HepG2 (cell line): ENCODE measurements around the gene CFH. TPM values are rescaled to one million over a fixed set of nuclear protein-coding genes. Genes with fewer than 3 reads are reported as not detected.

ENCODE experiments used
- ATAC-seq: fragments of 200-7000 bp; cut with Tn5 transposase; 3 replicates; pipeline ENCODE4 v1.9.1; 2020; ENCODE audit warnings: mild to moderate bottlenecking, moderate library complexity
- BruUV-seq: library from RNA; stranded (reverse); fragments of 400-500 nt; replicated peaks from 2 replicates; lab custom pipeline; 2021; lab: Mats Ljungman, UMichigan
- CTCF ChIA-PET: fragments of 300-600 bp; formaldehyde crosslinking; extraction: SDS; loops from one replicate; lab custom pipeline; 2021; ENCODE audit warnings: low total read pairs, inconsistent platforms, low intra/inter-chr PET ratio; lab: Yijun Ruan, JAX
- POLR2A ChIA-PET: fragments of 350-600 bp; sonication (Branson Sonifier 250); formaldehyde crosslinking; loops from one replicate; lab custom pipeline; 2020; ENCODE audit warnings: antibody characterized with exemption, inconsistent platforms; lab: Yijun Ruan, JAX
- DNase-seq: peaks from one replicate; pipeline ENCODE4 v3.0.0-alpha.2; 2015; ENCODE audit warnings: low spot score
- FAIRE-seq: peaks from 3 replicates; lab custom pipeline; 2011; peaks lifted over from hg19 to GRCh38; lab: Jason Lieb, UNC
- H2AFZ ChIP-seq: one replicate; pipeline ENCODE4 v1.6.1; 2011; ENCODE audit warnings: low read length, inconsistent platforms
- H3K27ac ChIP-seq: fragments of 300-600 bp; 3 replicates; pipeline ENCODE4 v1.8.0; 2011; ENCODE audit warnings: mixed run types, mild to moderate bottlenecking, mixed read lengths, low read length, inconsistent platforms; ENCODE audit not compliant: insufficient read depth; ENCODE audit errors: extremely low read length
- H3K27me3 ChIP-seq, 2 experiments: fragments of 200-600 bp in 1 of 2; 2 replicates in 1 of 2; 3 replicates in 1 of 2; pipeline versions ENCODE4 v1.6.0 to v1.8.0; 2011; ENCODE audit warnings: low read length in 2 of 2, mild to moderate bottlenecking in 2 of 2, moderate library complexity in 2 of 2, inconsistent platforms in 1 of 2; ENCODE audit not compliant: insufficient read depth in 2 of 2, control insufficient read depth in 1 of 2
- H3K36me3 ChIP-seq, 2 experiments: fragments of 200-600 bp in 1 of 2; replicated peaks in 1 of 2; 2 replicates in 1 of 2; 3 replicates in 1 of 2; pipeline versions ENCODE4 v1.5.1 to v1.8.0; 2011; ENCODE audit warnings: low read length in 2 of 2, inconsistent platforms in 1 of 2; ENCODE audit not compliant: insufficient read depth in 2 of 2, control insufficient read depth in 1 of 2
- H3K4me1 ChIP-seq: 2 replicates; pipeline ENCODE4 v1.5.1; 2012; ENCODE audit warnings: low read length, inconsistent platforms; ENCODE audit not compliant: insufficient read depth
- H3K4me2 ChIP-seq: 2 replicates; pipeline ENCODE4 v1.6.0; 2011; ENCODE audit warnings: low read depth, low read length, inconsistent platforms
- H3K4me3 ChIP-seq, 3 experiments: fragments of 200-600 bp in 1 of 3; sonication (generic), shearing (Covaris generic) in 1 of 3; replicated peaks in 1 of 3; 2 replicates each; pipeline ENCODE4 v1.5.1; 2011 to 2016; ENCODE audit warnings: low read length in 3 of 3, inconsistent platforms in 2 of 3, low read depth in 2 of 3, mild to moderate bottlenecking in 2 of 3, control low read depth in 1 of 3, mixed read lengths in 1 of 3; ENCODE audit not compliant: insufficient read depth in 1 of 3
- H3K79me2 ChIP-seq: one replicate; pipeline ENCODE4 v1.6.1; 2011; ENCODE audit warnings: low read length, inconsistent platforms; ENCODE audit not compliant: insufficient read depth
- H3K9ac ChIP-seq: 2 replicates; pipeline ENCODE4 v1.6.0; 2011; ENCODE audit warnings: mild to moderate bottlenecking, low read depth, low read length, inconsistent platforms; ENCODE audit not compliant: insufficient read depth
- H3K9me3 ChIP-seq: 2 replicates; pipeline ENCODE4 v1.5.1; 2012; ENCODE audit warnings: mild to moderate bottlenecking, low read length
- H4K20me1 ChIP-seq: 2 replicates; pipeline ENCODE4 v1.6.0; 2011; ENCODE audit warnings: inconsistent platforms, mild to moderate bottlenecking, low read length, moderate library complexity; ENCODE audit not compliant: insufficient read depth
- CENPX ChIP-seq: sonication (generic); formaldehyde crosslinking; IDR thresholded peaks from 2 replicates; pipeline ENCODE4 v1.9.0; 2021; ENCODE audit warnings: mild to moderate bottlenecking, missing genetic modification reagents, moderate library complexity
- IRF1 ChIP-seq: sonication (generic); formaldehyde crosslinking; IDR thresholded peaks from 2 replicates; pipeline ENCODE4 v1.4.0; 2020; ENCODE audit warnings: low read depth, mild to moderate bottlenecking, missing genetic modification reagents
- ONECUT2 ChIP-seq: sonication (generic); formaldehyde crosslinking; IDR thresholded peaks from 2 replicates; pipeline ENCODE4 v1.4.0; 2020; ENCODE audit warnings: missing genetic modification reagents
- PAF1 ChIP-seq: IDR thresholded peaks from 2 replicates; pipeline ENCODE4 v1.6.1; 2016; ENCODE audit warnings: missing genetic modification reagents, missing compliant biosample characterization
- RFXANK ChIP-seq: IDR thresholded peaks from 2 replicates; pipeline ENCODE4 v1.6.1; 2016
- ZNF20 ChIP-seq: sonication (generic); formaldehyde crosslinking; IDR thresholded peaks from 2 replicates; pipeline ENCODE4 v1.4.0; 2020; ENCODE audit warnings: mild to moderate bottlenecking, moderate library complexity, missing genetic modification reagents
- ZNF224 ChIP-seq: sonication (generic); formaldehyde crosslinking; IDR thresholded peaks from 2 replicates; pipeline ENCODE4 v1.5.0; 2020; ENCODE audit warnings: mild to moderate bottlenecking, missing genetic modification reagents
- ZNF282 ChIP-seq: fragments of 450-650 bp; IDR thresholded peaks from 2 replicates; pipeline ENCODE4 v1.6.1; 2018; ENCODE audit not compliant: partially characterized antibody
- ZNF296 ChIP-seq: sonication (generic); formaldehyde crosslinking; conservative IDR thresholded peaks from 2 replicates; pipeline ENCODE4 v1.5.0; 2020; ENCODE audit warnings: mild to moderate bottlenecking, missing genetic modification reagents
- ZNF460 ChIP-seq: sonication (generic); formaldehyde crosslinking; IDR thresholded peaks from 2 replicates; pipeline ENCODE4 v1.5.1; 2020; ENCODE audit warnings: missing genetic modification reagents, mild to moderate bottlenecking, borderline replicate concordance
- ZNF713 ChIP-seq: sonication (generic); formaldehyde crosslinking; IDR thresholded peaks from 2 replicates; pipeline ENCODE4 v1.4.0; 2020; ENCODE audit warnings: mild to moderate bottlenecking, missing genetic modification reagents
- ZSCAN9 ChIP-seq: IDR thresholded peaks from 2 replicates; pipeline ENCODE4 v1.6.1; 2016; ENCODE audit warnings: borderline replicate concordance
- WGBS: methylation state at CpG from one replicate; pipeline ENCODE4 v1.1.6; 2017; ENCODE audit warnings: low lambda C conversion rate; 5-methylcytosine and 5-hydroxymethylcytosine counted together
- in situ Hi-C: cut with HindIII; loops from 2 replicates; pipeline ENCODE4 v1.10.0; 2017; ENCODE audit warnings: low pct_unique_long_range_greater_than_20kb; ENCODE audit not compliant: extremely low pct_ligation_motif_present
- intact Hi-C: fragments of 100-400 bp; cut with micrococcal nuclease; formaldehyde crosslinking; loops from one replicate; pipeline ENCODE4 v1.10.0; 2022; ENCODE audit not compliant: unreplicated experiment
- polyA plus RNA-seq, 8 experiments: library from polyadenylated mRNA; depleted of rRNA in 3 of 8; stranded (reverse) in 7 of 8; unstranded in 1 of 8; fragments of >200 nt; fragmentation: Illumina TruSeq in 4 of 8; extraction: Trizol in 4 of 8; gene quantifications; 2 replicates each; pipeline versions ENCODE4 v1.2.1 to v1.2.3, GENCODE V29; 2011 to 2016; ENCODE audit warnings: low read depth in 4 of 8, missing spikeins in 1 of 8, mixed read lengths in 1 of 8; ENCODE audit not compliant: insufficient read depth in 1 of 8
- total RNA-seq, 5 experiments: library from RNA; depleted of rRNA; stranded (reverse); fragments of >200 nt; fragmentation: Illumina TruSeq; extraction: Trizol; gene quantifications; 2 replicates each; pipeline ENCODE4 v1.2.3, GENCODE V29; 2016; ENCODE audit warnings: low read depth in 1 of 5
- TF ChIP-seq, protein P1 (sequence below): sonication (generic); formaldehyde crosslinking; IDR thresholded peaks from 2 replicates; pipeline ENCODE4 v1.4.0; 2020; ENCODE audit warnings: mild to moderate bottlenecking, missing genetic modification reagents
- TF ChIP-seq, protein P2 (sequence below): sonication (generic); formaldehyde crosslinking; IDR thresholded peaks from 2 replicates; pipeline ENCODE4 v1.9.0; 2021; ENCODE audit warnings: missing genetic modification reagents, borderline replicate concordance
- TF ChIP-seq, protein P3 (sequence below): sonication (generic); formaldehyde crosslinking; IDR thresholded peaks from 2 replicates; pipeline ENCODE4 v1.4.0; 2020; ENCODE audit warnings: missing genetic modification reagents

CFH gene
- total and polyA plus RNA-seq, 2 of the 13 experiments (the other 11 are each of a cell fraction or from before 2014, with no cell fraction given) = not detected

GRCh38 chr1:196651079-196651478 lies 764 bp upstream of the CFH start:
- TF ChIP-seq PAF1 = no peak
- no peak for TF ChIP-seq CENPX (CRISPR knock-in tag)
- TF ChIP-seq IRF1 (CRISPR knock-in tag) = no peak
- TF ChIP-seq ZNF224 (CRISPR knock-in tag) = no peak
- TF ChIP-seq, protein P1, sequence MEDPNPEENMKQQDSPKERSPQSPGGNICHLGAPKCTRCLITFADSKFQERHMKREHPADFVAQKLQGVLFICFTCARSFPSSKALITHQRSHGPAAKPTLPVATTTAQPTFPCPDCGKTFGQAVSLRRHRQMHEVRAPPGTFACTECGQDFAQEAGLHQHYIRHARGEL (CRISPR knock-in tag) = no peak
- no peak for TF ChIP-seq ZSCAN9 (CRISPR knock-in tag)
- TF ChIP-seq, protein P2, sequence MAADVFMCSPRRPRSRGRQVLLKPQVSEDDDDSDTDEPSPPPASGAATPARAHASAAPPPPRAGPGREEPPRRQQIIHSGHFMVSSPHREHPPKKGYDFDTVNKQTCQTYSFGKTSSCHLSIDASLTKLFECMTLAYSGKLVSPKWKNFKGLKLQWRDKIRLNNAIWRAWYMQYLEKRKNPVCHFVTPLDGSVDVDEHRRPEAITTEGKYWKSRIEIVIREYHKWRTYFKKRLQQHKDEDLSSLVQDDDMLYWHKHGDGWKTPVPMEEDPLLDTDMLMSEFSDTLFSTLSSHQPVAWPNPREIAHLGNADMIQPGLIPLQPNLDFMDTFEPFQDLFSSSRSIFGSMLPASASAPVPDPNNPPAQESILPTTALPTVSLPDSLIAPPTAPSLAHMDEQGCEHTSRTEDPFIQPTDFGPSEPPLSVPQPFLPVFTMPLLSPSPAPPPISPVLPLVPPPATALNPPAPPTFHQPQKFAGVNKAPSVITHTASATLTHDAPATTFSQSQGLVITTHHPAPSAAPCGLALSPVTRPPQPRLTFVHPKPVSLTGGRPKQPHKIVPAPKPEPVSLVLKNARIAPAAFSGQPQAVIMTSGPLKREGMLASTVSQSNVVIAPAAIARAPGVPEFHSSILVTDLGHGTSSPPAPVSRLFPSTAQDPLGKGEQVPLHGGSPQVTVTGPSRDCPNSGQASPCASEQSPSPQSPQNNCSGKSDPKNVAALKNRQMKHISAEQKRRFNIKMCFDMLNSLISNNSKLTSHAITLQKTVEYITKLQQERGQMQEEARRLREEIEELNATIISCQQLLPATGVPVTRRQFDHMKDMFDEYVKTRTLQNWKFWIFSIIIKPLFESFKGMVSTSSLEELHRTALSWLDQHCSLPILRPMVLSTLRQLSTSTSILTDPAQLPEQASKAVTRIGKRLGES (CRISPR knock-in tag) = no peak
- no peak for TF ChIP-seq ZNF20 (CRISPR knock-in tag)
- TF ChIP-seq ZNF460 (CRISPR knock-in tag) = no peak
- no peak for TF ChIP-seq ZNF713 (CRISPR knock-in tag)
- TF ChIP-seq ONECUT2 (CRISPR knock-in tag) = no peak
- no peak for TF ChIP-seq ZNF296 (CRISPR knock-in tag)
- TF ChIP-seq, protein P3, sequence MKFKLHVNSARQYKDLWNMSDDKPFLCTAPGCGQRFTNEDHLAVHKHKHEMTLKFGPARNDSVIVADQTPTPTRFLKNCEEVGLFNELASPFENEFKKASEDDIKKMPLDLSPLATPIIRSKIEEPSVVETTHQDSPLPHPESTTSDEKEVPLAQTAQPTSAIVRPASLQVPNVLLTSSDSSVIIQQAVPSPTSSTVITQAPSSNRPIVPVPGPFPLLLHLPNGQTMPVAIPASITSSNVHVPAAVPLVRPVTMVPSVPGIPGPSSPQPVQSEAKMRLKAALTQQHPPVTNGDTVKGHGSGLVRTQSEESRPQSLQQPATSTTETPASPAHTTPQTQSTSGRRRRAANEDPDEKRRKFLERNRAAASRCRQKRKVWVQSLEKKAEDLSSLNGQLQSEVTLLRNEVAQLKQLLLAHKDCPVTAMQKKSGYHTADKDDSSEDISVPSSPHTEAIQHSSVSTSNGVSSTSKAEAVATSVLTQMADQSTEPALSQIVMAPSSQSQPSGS = no peak
- TF ChIP-seq RFXANK (CRISPR knock-in tag) = no peak
- TF ChIP-seq ZNF282 = no peak
- TF ChIP-seq, all 625 proteins: peak for 0
- ATAC-seq = no peak
- DNase-seq = no peak
- Histone ChIP-seq H4K20me1 (no peaks in the 10 kb centered on the region), H3K27me3 (no peaks in the 10 kb centered on the region), H3K4me3 (no peak overlapping the region), H3K4me1 (no peaks in the 10 kb centered on the region), H3K79me2 (no peaks in the 10 kb centered on the region), H3K4me2 (no peak overlapping the region), H3K9ac (no peak overlapping the region), H3K36me3 (no peaks in the 10 kb centered on the region), H3K9me3 (no peaks in the 10 kb centered on the region), H3K27ac (no peak overlapping the region), H2AFZ (no peak overlapping the region)
- no TSS peak for BruUV-seq
- ChIA-PET CTCF (no interaction called here), POLR2A (no interaction called here)
- in situ Hi-C loops (loop anchor here (10.0 kb wide), 1 partner anchor 306 kb away; no protein-coding TSS in a partner anchor), intact Hi-C loops (no loop called here)
- WGBS = 24% methylated on average over 3 of the region's 3 CpGs
- no peak for FAIRE-seq
